ENCODE results near the gene IL32.

IL32 gene

GRCh38 chr16:3089717-3090592, 24.5 kb downstream of the IL32 start:
- DNase-seq, result no peak
- Histone ChIP-seq H3K4me1 (ENCODE audit: control insufficient read depth, insufficient read depth, low read length, poor library complexity, severe bottlenecking) (peaks cover 32% of the 10 kb centered on the region), H3K4me3 (ENCODE audit: insufficient read depth, low read depth, low read length, poor library complexity, severe bottlenecking) (no peak overlapping the region), H3K27ac (ENCODE audit: insufficient read depth, low read length, poor library complexity, severe bottlenecking) (no peak overlapping the region), H3K27me3 (replicated peaks; ENCODE audit: control insufficient read depth, insufficient read depth, low read length, poor library complexity, severe bottlenecking) (no peaks in the 10 kb centered on the region), H3K36me3 (ENCODE audit: control insufficient read depth, insufficient read depth, low read length) (no peaks in the 10 kb centered on the region), H3K9me3 (ENCODE audit: control insufficient read depth, low read length) (no peaks in the 10 kb centered on the region)

GRCh38 chr16:3091551-3091950, 26.1 kb downstream of the IL32 start:
- no peak for DNase-seq
- H3K27ac ChIP-seq (ENCODE audit: insufficient read depth, low read length, poor library complexity, severe bottlenecking), result no peak overlapping the region
- no peak overlapping the region for H3K4me3 ChIP-seq (ENCODE audit: insufficient read depth, low read depth, low read length, poor library complexity, severe bottlenecking)
- no peaks in the 10 kb centered on the region for H3K27me3 ChIP-seq (replicated peaks; ENCODE audit: control insufficient read depth, insufficient read depth, low read length, poor library complexity, severe bottlenecking)
- no peaks in the 10 kb centered on the region for H3K9me3 ChIP-seq (ENCODE audit: control insufficient read depth, low read length)
- no peaks in the 10 kb centered on the region for H3K36me3 ChIP-seq (ENCODE audit: control insufficient read depth, insufficient read depth, low read length)
- peaks cover 41% of the 10 kb centered on the region for H3K4me1 ChIP-seq (ENCODE audit: control insufficient read depth, insufficient read depth, low read length, poor library complexity, severe bottlenecking)

GRCh38 chr16:3092501-3092941, 27.1 kb downstream of the IL32 start:
- H3K27ac ChIP-seq (ENCODE audit: insufficient read depth, low read length, poor library complexity, severe bottlenecking), result no peak overlapping the region
- H3K4me1 ChIP-seq (ENCODE audit: control insufficient read depth, insufficient read depth, low read length, poor library complexity, severe bottlenecking), result peaks cover 33% of the 10 kb centered on the region
- H3K9me3 ChIP-seq (ENCODE audit: control insufficient read depth, low read length), result no peaks in the 10 kb centered on the region
- no peaks in the 10 kb centered on the region for H3K36me3 ChIP-seq (ENCODE audit: control insufficient read depth, insufficient read depth, low read length)
- no peak overlapping the region for H3K4me3 ChIP-seq (ENCODE audit: insufficient read depth, low read depth, low read length, poor library complexity, severe bottlenecking)
- H3K27me3 ChIP-seq (replicated peaks; ENCODE audit: control insufficient read depth, insufficient read depth, low read length, poor library complexity, severe bottlenecking), result no peaks in the 10 kb centered on the region
- DNase-seq, result no peak

- Histone ChIP-seq H3K36me3 (ENCODE audit: control insufficient read depth, insufficient read depth, low read length) (no peaks in the 10 kb centered on the region), H3K4me1 (ENCODE audit: control insufficient read depth, insufficient read depth, low read length, poor library complexity, severe bottlenecking) (peaks cover 27% of the 10 kb centered on the region), H3K27ac (ENCODE audit: insufficient read depth, low read length, poor library complexity, severe bottlenecking) (no peak overlapping the region), H3K9me3 (ENCODE audit: control insufficient read depth, low read length) (no peaks in the 10 kb centered on the region), H3K27me3 (replicated peaks; ENCODE audit: control insufficient read depth, insufficient read depth, low read length, poor library complexity, severe bottlenecking) (no peaks in the 10 kb centered on the region), H3K4me3 (ENCODE audit: insufficient read depth, low read depth, low read length, poor library complexity, severe bottlenecking) (no peak overlapping the region)
- DNase-seq, result peak; percentile 22 to 45 (median 24)
These were observed 29.0 kb downstream of the IL32 start for GRCh38 chr16:3094289-3095027.

- no peaks in the 10 kb centered on the region for H3K9me3 ChIP-seq (ENCODE audit: control insufficient read depth, low read length)
- DNase-seq, result peak; percentile 47 to 63 (median 52)
- H3K4me3 ChIP-seq (ENCODE audit: insufficient read depth, low read depth, low read length, poor library complexity, severe bottlenecking), result no peak overlapping the region
- H3K36me3 ChIP-seq (ENCODE audit: control insufficient read depth, insufficient read depth, low read length), result no peaks in the 10 kb centered on the region
- H3K4me1 ChIP-seq (ENCODE audit: control insufficient read depth, insufficient read depth, low read length, poor library complexity, severe bottlenecking), result peaks cover 33% of the 10 kb centered on the region
- no peaks in the 10 kb centered on the region for H3K27me3 ChIP-seq (replicated peaks; ENCODE audit: control insufficient read depth, insufficient read depth, low read length, poor library complexity, severe bottlenecking)
- peak overlapping the region; percentile 9 for H3K27ac ChIP-seq (ENCODE audit: insufficient read depth, low read length, poor library complexity, severe bottlenecking)
These were observed 30.4 kb downstream of the IL32 start for GRCh38 chr16:3095869-3096268.

DNA sequence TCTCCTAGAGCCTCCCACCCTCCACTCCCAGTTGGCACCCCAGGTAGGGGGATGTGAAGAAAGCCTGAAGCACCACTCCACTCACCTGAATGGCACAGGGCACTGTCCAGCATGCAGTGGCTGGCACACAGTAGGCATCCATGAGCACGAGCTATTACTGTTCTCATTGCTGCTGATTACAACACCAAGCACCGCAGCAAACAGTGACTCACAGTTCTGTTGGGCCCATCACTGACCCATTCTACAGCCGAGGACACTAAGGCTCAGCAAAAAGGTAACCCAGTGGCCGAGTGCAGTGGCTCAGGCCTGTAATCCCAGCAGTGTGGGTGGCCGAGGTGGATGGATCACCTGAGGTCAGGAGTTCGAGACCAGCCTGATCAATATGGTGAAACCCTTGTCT, 30.9 kb downstream of the IL32 start:
- H3K27me3 ChIP-seq (replicated peaks; ENCODE audit: control insufficient read depth, insufficient read depth, low read length, poor library complexity, severe bottlenecking), result no peaks in the 10 kb centered on the region
- no peaks in the 10 kb centered on the region for H3K36me3 ChIP-seq (ENCODE audit: control insufficient read depth, insufficient read depth, low read length)
- H3K9me3 ChIP-seq (ENCODE audit: control insufficient read depth, low read length), result no peaks in the 10 kb centered on the region
- peak overlapping the region; percentile 9 for H3K27ac ChIP-seq (ENCODE audit: insufficient read depth, low read length, poor library complexity, severe bottlenecking)
- H3K4me1 ChIP-seq (ENCODE audit: control insufficient read depth, insufficient read depth, low read length, poor library complexity, severe bottlenecking), result peaks cover 34% of the 10 kb centered on the region
- no peak overlapping the region for H3K4me3 ChIP-seq (ENCODE audit: insufficient read depth, low read depth, low read length, poor library complexity, severe bottlenecking)
- DNase-seq, result no peak

DNA sequence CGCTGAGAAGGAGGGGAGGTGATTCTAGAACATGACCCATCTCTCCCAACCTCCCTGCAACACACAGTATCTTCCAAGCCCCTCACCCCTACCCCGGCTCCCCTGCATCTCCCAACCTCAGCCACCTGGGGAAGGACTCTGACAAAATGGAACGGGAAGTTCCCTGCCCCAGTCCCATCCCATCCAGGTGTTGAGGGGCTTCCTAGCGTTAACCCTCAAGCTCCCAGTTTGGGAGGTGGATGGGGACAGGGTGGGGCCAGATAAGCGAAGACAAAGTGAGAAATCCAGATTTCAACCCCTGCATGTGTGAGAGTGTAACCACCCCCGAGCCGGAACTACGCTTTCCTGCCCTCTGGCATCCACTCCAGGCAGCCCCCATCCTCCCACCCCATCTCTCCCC, 31.8 kb downstream of the IL32 start:
- Histone ChIP-seq H3K4me3 (ENCODE audit: insufficient read depth, low read depth, low read length, poor library complexity, severe bottlenecking) (no peak overlapping the region), H3K9me3 (ENCODE audit: control insufficient read depth, low read length) (no peaks in the 10 kb centered on the region), H3K27ac (ENCODE audit: insufficient read depth, low read length, poor library complexity, severe bottlenecking) (no peak overlapping the region), H3K36me3 (ENCODE audit: control insufficient read depth, insufficient read depth, low read length) (no peaks in the 10 kb centered on the region), H3K4me1 (ENCODE audit: control insufficient read depth, insufficient read depth, low read length, poor library complexity, severe bottlenecking) (peaks cover 36% of the 10 kb centered on the region), H3K27me3 (replicated peaks; ENCODE audit: control insufficient read depth, insufficient read depth, low read length, poor library complexity, severe bottlenecking) (no peaks in the 10 kb centered on the region)
- DNase-seq, result no peak

- H3K4me3 ChIP-seq (ENCODE audit: insufficient read depth, low read depth, low read length, poor library complexity, severe bottlenecking), result peak within 1 kb of the TSS; percentile 13
- H3K4me1 ChIP-seq (ENCODE audit: control insufficient read depth, insufficient read depth, low read length, poor library complexity, severe bottlenecking), result peaks cover 36% of the 10 kb centered on the region
- H3K27me3 ChIP-seq (replicated peaks; ENCODE audit: control insufficient read depth, insufficient read depth, low read length, poor library complexity, severe bottlenecking), result no peaks in the 10 kb centered on the region
- no peak within 1 kb of the TSS for H3K27ac ChIP-seq (ENCODE audit: insufficient read depth, low read length, poor library complexity, severe bottlenecking)
- H3K36me3 ChIP-seq (ENCODE audit: control insufficient read depth, insufficient read depth, low read length), result no peaks in the 10 kb centered on the region
- no peak for DNase-seq
- no peaks in the 10 kb centered on the region for H3K9me3 ChIP-seq (ENCODE audit: control insufficient read depth, low read length)
These were observed 33.3 kb downstream of the IL32 start, which contains the start of gene ZSCAN10 for GRCh38 chr16:3098459-3099394. ZSCAN10 (minus strand) TSS chr16:3099294; CDS start chr16:3092937, 6,357 bp downstream.

DNA sequence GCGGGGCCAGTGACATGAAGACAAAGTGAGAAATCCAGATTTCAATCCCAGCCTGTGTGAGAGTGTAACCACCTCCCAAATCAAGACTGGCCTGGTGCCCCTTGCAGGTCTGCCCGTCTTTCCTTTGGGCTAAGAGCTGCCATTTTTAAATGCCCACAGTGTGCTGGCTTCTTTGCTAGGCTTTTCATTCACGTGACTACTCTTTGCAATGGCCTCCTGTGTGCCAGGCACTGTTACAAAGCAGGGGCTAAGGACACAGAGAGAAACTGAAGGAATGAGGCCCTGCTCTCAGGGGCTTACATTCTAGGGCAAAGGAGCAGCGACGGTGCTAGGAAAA, 33.9 kb downstream of the IL32 start:
- H3K27me3 ChIP-seq (replicated peaks; ENCODE audit: control insufficient read depth, insufficient read depth, low read length, poor library complexity, severe bottlenecking), result no peaks in the 10 kb centered on the region
- H3K27ac ChIP-seq (ENCODE audit: insufficient read depth, low read length, poor library complexity, severe bottlenecking), result no peak overlapping the region
- H3K36me3 ChIP-seq (ENCODE audit: control insufficient read depth, insufficient read depth, low read length), result no peaks in the 10 kb centered on the region
- H3K4me3 ChIP-seq (ENCODE audit: insufficient read depth, low read depth, low read length, poor library complexity, severe bottlenecking), result no peak overlapping the region
- no peaks in the 10 kb centered on the region for H3K9me3 ChIP-seq (ENCODE audit: control insufficient read depth, low read length)
- DNase-seq, result no peak
- H3K4me1 ChIP-seq (ENCODE audit: control insufficient read depth, insufficient read depth, low read length, poor library complexity, severe bottlenecking), result peaks cover 36% of the 10 kb centered on the region
